K562 (cell line): ENCODE measurements around the gene HOXA11. TPM values are rescaled to one million over a fixed set of nuclear protein-coding genes. Genes with fewer than 3 reads are reported as not detected.

Experiments
- BMI1 ChIP-seq: fragments of 150-350 bp; IDR thresholded peaks from 2 replicates; pipeline ENCODE4 v1.6.1; 2014; ENCODE audit warnings: low read length
- ESRRA ChIP-seq: fragments of 450-650 bp; IDR thresholded peaks from 2 replicates; pipeline ENCODE4 v1.6.1; 2014; ENCODE audit warnings: low read depth, mild to moderate bottlenecking, moderate library complexity, borderline replicate concordance
- ETV1 ChIP-seq: fragments of 450-650 bp; conservative IDR thresholded peaks from 2 replicates; pipeline ENCODE4 v1.6.1; 2016; ENCODE audit warnings: missing genetic modification characterization, control low read depth, low read depth, missing compliant biosample characterization
- MEIS2 ChIP-seq: fragments of 450-650 bp; IDR thresholded peaks from 2 replicates; pipeline ENCODE4 v1.6.1; 2014; ENCODE audit warnings: mild to moderate bottlenecking; ENCODE audit not compliant: partially characterized antibody
- NCOA4 ChIP-seq: fragments of 450-650 bp; IDR thresholded peaks from 2 replicates; pipeline ENCODE4 v1.6.1; 2018; ENCODE audit warnings: mild to moderate bottlenecking; ENCODE audit not compliant: partially characterized antibody
- RAD21 ChIP-seq, 2 experiments: fragments of 250-450 bp in 1 of 2; fragments of 450-650 bp in 1 of 2; sonication (Bioruptor Pico) in 1 of 2; formaldehyde crosslinking in 1 of 2; IDR thresholded peaks in 1 of 2; conservative IDR thresholded peaks in 1 of 2; 2 replicates each; pipeline versions ENCODE4 v1.4.0 to v1.8.0; 2020 to 2022; ENCODE audit warnings: mild to moderate bottlenecking in 2 of 2, moderate library complexity in 1 of 2
- SMC3 ChIP-seq: conservative IDR thresholded peaks from 2 replicates; pipeline ENCODE4 v1.6.1; 2011; ENCODE audit warnings: low read depth, low read length, improper control_type of control experiment; ENCODE audit not compliant: insufficient read depth
- STAG1 ChIP-seq: sonication (generic); formaldehyde crosslinking; IDR thresholded peaks from 2 replicates; pipeline ENCODE4 v1.5.0; 2020; ENCODE audit warnings: missing genetic modification reagents, borderline replicate concordance
- polyA plus RNA-seq, 8 experiments: library from polyadenylated mRNA; depleted of rRNA in 4 of 8; stranded (reverse) in 5 of 8; unstranded in 3 of 8; fragments of >200 nt; fragmentation: Nextera tagmentation in 2 of 8; fragmentation: Illumina TruSeq in 1 of 8; extraction: Ambion mirVana in 2 of 8; extraction: Trizol in 1 of 8; gene quantifications; 2 replicates each; pipeline versions ENCODE4 v1.2.1 to v1.2.3, GENCODE V29; 2011 to 2014; ENCODE audit warnings: inconsistent platforms in 1 of 8, missing spikeins in 1 of 8
- total RNA-seq, 7 experiments: library from RNA; depleted of rRNA in 6 of 7; stranded (reverse); fragments of >200 nt in 6 of 7; fragmentation: Illumina TruSeq in 2 of 7; extraction: Trizol in 2 of 7; gene quantifications; 2 replicates each; pipeline versions ENCODE4 v1.2.1 to v1.2.3, GENCODE V29; 2011 to 2021; ENCODE audit warnings: low replicate concordance in 1 of 7
- TF ChIP-seq, protein P1 (sequence below): sonication (generic); formaldehyde crosslinking; IDR thresholded peaks from 2 replicates; pipeline ENCODE4 v1.9.0; 2022; ENCODE audit warnings: mild to moderate bottlenecking, missing genetic modification reagents
- TF ChIP-seq, protein P2 (sequence below), 2 experiments: fragments of 450-650 bp; formaldehyde crosslinking in 1 of 2; IDR thresholded peaks; 2 replicates each; pipeline versions ENCODE4 v1.4.0 to v1.6.1; 2014 to 2020; ENCODE audit warnings: mild to moderate bottlenecking in 2 of 2, borderline replicate concordance in 1 of 2, low read depth in 1 of 2

HOXA11 gene
- total and polyA plus RNA-seq, 9 of the 15 experiments (the other 6 are each of a cell fraction or from before 2014, with no cell fraction given): not detected

DNA sequence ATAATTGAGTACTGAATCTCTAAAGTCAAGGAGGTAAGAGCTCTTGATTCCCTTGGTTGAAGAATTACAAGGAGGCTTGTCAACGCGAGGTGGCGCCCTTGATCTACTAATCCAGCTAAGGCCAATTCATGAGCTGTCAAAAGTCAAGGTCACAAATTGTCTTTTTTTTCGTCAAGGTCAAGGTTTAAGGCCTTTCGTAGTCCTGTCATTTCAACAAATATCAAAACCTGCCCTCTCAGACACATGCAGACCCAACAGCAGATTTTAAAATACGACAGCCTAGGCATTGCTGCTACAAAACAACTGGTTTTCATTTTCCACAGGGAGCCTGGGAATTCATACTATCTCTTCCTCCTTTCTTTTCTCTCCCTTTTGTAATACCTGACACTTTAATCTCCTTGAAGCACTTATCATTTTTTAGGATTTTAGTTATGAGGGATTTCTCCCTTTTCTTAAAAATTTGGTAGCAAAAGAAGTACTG is 11.3 kb upstream of the HOXA11 start (continued):
- TF ChIP-seq STAG1: peak; percentile 64; the same call in 1 of the 2 replicates
- peak; percentile 43 for TF ChIP-seq MEIS2
- peak; percentile 96 for TF ChIP-seq ESRRA
- TF ChIP-seq ETV1 (tag): no peak
- TF ChIP-seq RAD21 (CRISPR knock-in tag; conservative IDR thresholded peaks at IDR 0.05 in 1 of 2, IDR thresholded peaks at IDR 0.05 in 1 of 2): peak; percentile 89 to 93
- no peak for TF ChIP-seq NCOA4
- peak; percentile 44; the same call in 1 of the 2 replicates for TF ChIP-seq BMI1
- TF ChIP-seq, protein P1, sequence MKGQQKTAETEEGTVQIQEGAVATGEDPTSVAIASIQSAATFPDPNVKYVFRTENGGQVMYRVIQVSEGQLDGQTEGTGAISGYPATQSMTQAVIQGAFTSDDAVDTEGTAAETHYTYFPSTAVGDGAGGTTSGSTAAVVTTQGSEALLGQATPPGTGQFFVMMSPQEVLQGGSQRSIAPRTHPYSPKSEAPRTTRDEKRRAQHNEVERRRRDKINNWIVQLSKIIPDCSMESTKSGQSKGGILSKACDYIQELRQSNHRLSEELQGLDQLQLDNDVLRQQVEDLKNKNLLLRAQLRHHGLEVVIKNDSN (CRISPR knock-in tag): no peak
- TF ChIP-seq SMC3: peak; percentile 91
- TF ChIP-seq, protein P2, sequence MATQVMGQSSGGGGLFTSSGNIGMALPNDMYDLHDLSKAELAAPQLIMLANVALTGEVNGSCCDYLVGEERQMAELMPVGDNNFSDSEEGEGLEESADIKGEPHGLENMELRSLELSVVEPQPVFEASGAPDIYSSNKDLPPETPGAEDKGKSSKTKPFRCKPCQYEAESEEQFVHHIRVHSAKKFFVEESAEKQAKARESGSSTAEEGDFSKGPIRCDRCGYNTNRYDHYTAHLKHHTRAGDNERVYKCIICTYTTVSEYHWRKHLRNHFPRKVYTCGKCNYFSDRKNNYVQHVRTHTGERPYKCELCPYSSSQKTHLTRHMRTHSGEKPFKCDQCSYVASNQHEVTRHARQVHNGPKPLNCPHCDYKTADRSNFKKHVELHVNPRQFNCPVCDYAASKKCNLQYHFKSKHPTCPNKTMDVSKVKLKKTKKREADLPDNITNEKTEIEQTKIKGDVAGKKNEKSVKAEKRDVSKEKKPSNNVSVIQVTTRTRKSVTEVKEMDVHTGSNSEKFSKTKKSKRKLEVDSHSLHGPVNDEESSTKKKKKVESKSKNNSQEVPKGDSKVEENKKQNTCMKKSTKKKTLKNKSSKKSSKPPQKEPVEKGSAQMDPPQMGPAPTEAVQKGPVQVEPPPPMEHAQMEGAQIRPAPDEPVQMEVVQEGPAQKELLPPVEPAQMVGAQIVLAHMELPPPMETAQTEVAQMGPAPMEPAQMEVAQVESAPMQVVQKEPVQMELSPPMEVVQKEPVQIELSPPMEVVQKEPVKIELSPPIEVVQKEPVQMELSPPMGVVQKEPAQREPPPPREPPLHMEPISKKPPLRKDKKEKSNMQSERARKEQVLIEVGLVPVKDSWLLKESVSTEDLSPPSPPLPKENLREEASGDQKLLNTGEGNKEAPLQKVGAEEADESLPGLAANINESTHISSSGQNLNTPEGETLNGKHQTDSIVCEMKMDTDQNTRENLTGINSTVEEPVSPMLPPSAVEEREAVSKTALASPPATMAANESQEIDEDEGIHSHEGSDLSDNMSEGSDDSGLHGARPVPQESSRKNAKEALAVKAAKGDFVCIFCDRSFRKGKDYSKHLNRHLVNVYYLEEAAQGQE (IDR thresholded peaks at IDR 0.05; ENCODE audit: borderline replicate concordance): peak; percentile 80
- TF ChIP-seq, protein P2 (CRISPR knock-in tag; IDR thresholded peaks at IDR 0.05; ENCODE audit: low read depth): no peak
